PC-3 (cell line): ENCODE measurements around the gene FOXO4.

ENCODE experiments used
- CTCF ChIP-seq: fragments of 300-600 bp; sonication (generic); conservative IDR thresholded peaks from 2 replicates; pipeline ENCODE4 v1.5.1; 2017; ENCODE audit warnings: antibody characterized with exemption, low read depth, mild to moderate bottlenecking, low read length
- EZH2 ChIP-seq: fragments of 300-600 bp; sonication (generic); IDR thresholded peaks from one replicate; pipeline ENCODE4 v1.6.1; 2017; ENCODE audit warnings: antibody characterized with exemption, mild to moderate bottlenecking, low read length; ENCODE audit not compliant: unreplicated experiment
- EZH2phosphoT487 ChIP-seq: fragments of 300-600 bp; sonication (generic); IDR thresholded peaks from 2 replicates; pipeline ENCODE4 v1.6.1; 2018; ENCODE audit warnings: mild to moderate bottlenecking, antibody characterized with exemption, low read length, borderline replicate concordance

- TF ChIP-seq CTCF (no peak), EZH2 (no peak), EZH2phosphoT487 (no peak)
Observed at GRCh38 chrX:71107762-71108360, 12.2 kb downstream of the FOXO4 start.
